HepG2 (cell line): ENCODE measurements around the gene CENPB. TPM values are rescaled to one million over a fixed set of nuclear protein-coding genes. Genes with fewer than 3 reads are reported as not detected.

Experiments
- CBX1 ChIP-seq: IDR thresholded peaks from one replicate; pipeline ENCODE4 v1.6.1; 2016; ENCODE audit warnings: antibody characterized with exemption, low read depth
- JDP2 ChIP-seq: sonication (generic); formaldehyde crosslinking; IDR thresholded peaks from 2 replicates; pipeline ENCODE4 v1.8.1; 2022; ENCODE audit warnings: missing genetic modification reagents, borderline replicate concordance
- KLF15 ChIP-seq: sonication (generic); formaldehyde crosslinking; IDR thresholded peaks from 2 replicates; pipeline ENCODE4 v1.8.1; 2023; ENCODE audit warnings: borderline replicate concordance, mild to moderate bottlenecking, inconsistent platforms, missing genetic modification reagents, mixed read lengths
- MNT ChIP-seq: fragments of 450-650 bp; IDR thresholded peaks from 2 replicates; pipeline ENCODE4 v1.6.1; 2016
- PREB ChIP-seq: sonication (generic); formaldehyde crosslinking; IDR thresholded peaks from 2 replicates; pipeline ENCODE4 v1.4.0; 2020; ENCODE audit warnings: missing genetic modification reagents
- PRPF4 ChIP-seq: fragments of 200-400 bp; formaldehyde crosslinking; IDR thresholded peaks from 2 replicates; pipeline ENCODE4 v1.6.1; 2016; ENCODE audit warnings: low read length, low read depth; ENCODE audit not compliant: poor library complexity, severe bottlenecking
- RELA ChIP-seq: sonication (generic); formaldehyde crosslinking; IDR thresholded peaks from 2 replicates; pipeline ENCODE4 v1.4.0; 2020; ENCODE audit warnings: missing genetic modification reagents
- TAF1 ChIP-seq: sonication (generic); formaldehyde crosslinking; IDR thresholded peaks from 2 replicates; pipeline ENCODE4 v1.4.0; 2020; ENCODE audit warnings: missing genetic modification reagents
- TAF15 ChIP-seq: fragments of 200-400 bp; formaldehyde crosslinking; IDR thresholded peaks from one replicate; pipeline ENCODE4 v1.6.1; 2018; ENCODE audit warnings: mild to moderate bottlenecking, low read depth, low read length; ENCODE audit not compliant: poor library complexity, severe bottlenecking
- U2AF1 ChIP-seq: fragments of 200-400 bp; formaldehyde crosslinking; optimal IDR thresholded peaks from 2 replicates; pipeline ENCODE3; 2017; ENCODE audit warnings: mild to moderate bottlenecking, low read depth, low read length
- ZNF143 ChIP-seq: sonication (generic); formaldehyde crosslinking; IDR thresholded peaks from 2 replicates; pipeline ENCODE4 v1.4.0; 2020; ENCODE audit warnings: missing genetic modification reagents
- ZNF18 ChIP-seq: sonication (generic); formaldehyde crosslinking; IDR thresholded peaks from 2 replicates; pipeline ENCODE4 v1.8.0; 2022; ENCODE audit warnings: mild to moderate bottlenecking, missing genetic modification reagents; ENCODE audit not compliant: insufficient replicate concordance
- ZNF234 ChIP-seq: sonication (generic); formaldehyde crosslinking; conservative IDR thresholded peaks from 2 replicates; pipeline ENCODE4 v1.5.1; 2020; ENCODE audit warnings: mild to moderate bottlenecking, missing genetic modification reagents
- ZNF292 ChIP-seq: sonication (generic); formaldehyde crosslinking; IDR thresholded peaks from 2 replicates; pipeline ENCODE4 v1.8.1; 2022; ENCODE audit warnings: mild to moderate bottlenecking, low read depth, missing genetic modification reagents, borderline replicate concordance
- ZNF337 ChIP-seq: sonication (generic); formaldehyde crosslinking; IDR thresholded peaks from 2 replicates; pipeline ENCODE4 v1.5.1; 2020; ENCODE audit warnings: missing genetic modification reagents, low read depth, mild to moderate bottlenecking, borderline replicate concordance
- ZNF550 ChIP-seq: sonication (generic); formaldehyde crosslinking; IDR thresholded peaks from 2 replicates; pipeline ENCODE4 v1.4.0; 2020; ENCODE audit warnings: mild to moderate bottlenecking, missing genetic modification reagents, borderline replicate concordance
- ZNF567 ChIP-seq: sonication (generic); formaldehyde crosslinking; IDR thresholded peaks from 2 replicates; pipeline ENCODE4 v1.8.1; 2023; ENCODE audit warnings: mild to moderate bottlenecking, missing genetic modification reagents, borderline replicate concordance
- ZNF616 ChIP-seq: sonication (generic); formaldehyde crosslinking; IDR thresholded peaks from 2 replicates; pipeline ENCODE4 v1.5.0; 2020; ENCODE audit warnings: low read depth, mild to moderate bottlenecking, missing genetic modification reagents
- ZNF768 ChIP-seq: sonication (generic); formaldehyde crosslinking; IDR thresholded peaks from 2 replicates; pipeline ENCODE4 v1.4.0; 2020; ENCODE audit warnings: missing genetic modification reagents
- polyA plus RNA-seq, 8 experiments: library from polyadenylated mRNA; depleted of rRNA in 3 of 8; stranded (reverse) in 7 of 8; unstranded in 1 of 8; fragments of >200 nt; fragmentation: Illumina TruSeq in 4 of 8; extraction: Trizol in 4 of 8; gene quantifications; 2 replicates each; pipeline versions ENCODE4 v1.2.1 to v1.2.3, GENCODE V29; 2011 to 2016; ENCODE audit warnings: low read depth in 4 of 8, missing spikeins in 1 of 8, mixed read lengths in 1 of 8; ENCODE audit not compliant: insufficient read depth in 1 of 8
- total RNA-seq, 5 experiments: library from RNA; depleted of rRNA; stranded (reverse); fragments of >200 nt; fragmentation: Illumina TruSeq; extraction: Trizol; gene quantifications; 2 replicates each; pipeline ENCODE4 v1.2.3, GENCODE V29; 2016; ENCODE audit warnings: low read depth in 1 of 5
- TF ChIP-seq, protein P1 (sequence below): sonication (generic); formaldehyde crosslinking; IDR thresholded peaks from 2 replicates; pipeline ENCODE4 v1.5.0; 2020; ENCODE audit warnings: missing genetic modification reagents
- TF ChIP-seq, protein P2 (sequence below): sonication (generic); formaldehyde crosslinking; IDR thresholded peaks from 2 replicates; pipeline ENCODE4 v1.5.0; 2020; ENCODE audit warnings: mild to moderate bottlenecking, missing genetic modification reagents

CENPB gene
- total and polyA plus RNA-seq, 2 of the 13 experiments (the other 11 are each of a cell fraction or from before 2014, with no cell fraction given) = 10.4 to 54.5 TPM

DNA sequence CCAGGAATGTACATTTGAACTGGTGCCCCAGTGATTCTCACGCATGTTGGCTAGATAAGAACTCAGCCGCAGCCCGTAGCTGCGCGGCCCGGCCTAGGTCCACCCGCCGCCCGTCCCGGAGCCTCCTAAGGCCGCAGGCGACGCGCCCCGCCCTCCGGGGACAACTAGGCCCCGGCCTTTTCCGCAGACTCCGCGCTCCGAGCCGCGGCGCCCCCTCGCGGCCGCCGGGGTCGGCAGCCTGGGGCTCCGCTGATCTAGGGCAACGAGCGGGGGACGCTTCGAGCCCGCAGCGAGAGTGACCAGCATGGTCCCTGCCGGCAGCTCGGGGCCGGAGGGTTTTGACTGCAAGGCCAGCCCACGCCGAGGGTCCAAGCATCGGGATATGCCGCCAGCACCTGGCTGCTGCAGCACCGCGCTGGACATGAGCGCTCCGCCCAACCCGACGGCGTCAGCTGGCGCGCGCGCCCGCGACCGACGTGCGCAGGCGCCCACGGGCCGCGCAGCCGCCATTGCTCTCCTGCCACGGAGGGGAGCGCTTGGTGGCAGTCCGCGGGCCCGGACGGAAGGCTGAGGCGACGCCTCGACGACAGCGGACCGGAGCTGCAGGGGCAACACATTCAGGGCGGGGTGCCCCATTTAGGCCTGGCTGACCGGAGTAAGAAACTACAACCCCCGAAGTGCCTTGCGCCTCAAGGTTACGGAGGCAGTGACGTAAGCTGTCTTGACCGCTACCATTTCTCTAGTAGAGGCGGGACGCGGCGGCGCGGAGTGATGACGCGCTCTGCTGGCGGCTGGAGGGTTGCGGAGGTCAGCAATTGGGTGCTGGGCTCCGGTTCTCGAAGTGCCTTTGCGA is 33.7 kb upstream of the CENPB start, which contains the start of gene AP5S1 (continued):
- peak; percentile 83; the same call in 1 of the 2 replicates for TF ChIP-seq ZNF567 (CRISPR knock-in tag)
- TF ChIP-seq ZNF292 (CRISPR knock-in tag) = no peak
- TF ChIP-seq ZNF616 (CRISPR knock-in tag) = peak; percentile 96; the same call in 1 of the 2 replicates
- no peak; the same call in 1 of the 2 replicates for TF ChIP-seq ZNF337
- TF ChIP-seq ZNF143 (CRISPR knock-in tag) = peak; percentile 96
- peak; percentile 97 for TF ChIP-seq ZNF550 (CRISPR knock-in tag)
- TF ChIP-seq ZNF18 = peak; percentile 78
- peak; percentile 99 for TF ChIP-seq ZNF234 (CRISPR knock-in tag)
- TF ChIP-seq MNT = 0 out of 2 replicates have a peak, but pooled peaks have one; percentile 11
- TF ChIP-seq, protein P1, sequence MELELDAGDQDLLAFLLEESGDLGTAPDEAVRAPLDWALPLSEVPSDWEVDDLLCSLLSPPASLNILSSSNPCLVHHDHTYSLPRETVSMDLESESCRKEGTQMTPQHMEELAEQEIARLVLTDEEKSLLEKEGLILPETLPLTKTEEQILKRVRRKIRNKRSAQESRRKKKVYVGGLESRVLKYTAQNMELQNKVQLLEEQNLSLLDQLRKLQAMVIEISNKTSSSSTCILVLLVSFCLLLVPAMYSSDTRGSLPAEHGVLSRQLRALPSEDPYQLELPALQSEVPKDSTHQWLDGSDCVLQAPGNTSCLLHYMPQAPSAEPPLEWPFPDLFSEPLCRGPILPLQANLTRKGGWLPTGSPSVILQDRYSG (CRISPR knock-in tag) = peak; percentile 98
- TF ChIP-seq U2AF1 = peak; percentile 72
- peak; percentile 63 for TF ChIP-seq CBX1
- TF ChIP-seq ZNF768 (CRISPR knock-in tag) = peak; percentile 83
- TF ChIP-seq TAF1 = peak; percentile 94
- TF ChIP-seq TAF15 = peak; percentile 94
- TF ChIP-seq PRPF4 = peak; percentile 63
- peak; percentile 94 for TF ChIP-seq KLF15 (CRISPR knock-in tag)
- peak; percentile 86 for TF ChIP-seq JDP2
- TF ChIP-seq RELA (CRISPR knock-in tag) = peak; percentile 93
- TF ChIP-seq PREB = peak; percentile 92
- TF ChIP-seq, protein P2, sequence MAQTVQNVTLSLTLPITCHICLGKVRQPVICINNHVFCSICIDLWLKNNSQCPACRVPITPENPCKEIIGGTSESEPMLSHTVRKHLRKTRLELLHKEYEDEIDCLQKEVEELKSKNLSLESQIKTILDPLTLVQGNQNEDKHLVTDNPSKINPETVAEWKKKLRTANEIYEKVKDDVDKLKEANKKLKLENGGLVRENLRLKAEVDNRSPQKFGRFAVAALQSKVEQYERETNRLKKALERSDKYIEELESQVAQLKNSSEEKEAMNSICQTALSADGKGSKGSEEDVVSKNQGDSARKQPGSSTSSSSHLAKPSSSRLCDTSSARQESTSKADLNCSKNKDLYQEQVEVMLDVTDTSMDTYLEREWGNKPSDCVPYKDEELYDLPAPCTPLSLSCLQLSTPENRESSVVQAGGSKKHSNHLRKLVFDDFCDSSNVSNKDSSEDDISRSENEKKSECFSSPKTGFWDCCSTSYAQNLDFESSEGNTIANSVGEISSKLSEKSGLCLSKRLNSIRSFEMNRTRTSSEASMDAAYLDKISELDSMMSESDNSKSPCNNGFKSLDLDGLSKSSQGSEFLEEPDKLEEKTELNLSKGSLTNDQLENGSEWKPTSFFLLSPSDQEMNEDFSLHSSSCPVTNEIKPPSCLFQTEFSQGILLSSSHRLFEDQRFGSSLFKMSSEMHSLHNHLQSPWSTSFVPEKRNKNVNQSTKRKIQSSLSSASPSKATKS (CRISPR knock-in tag) = no peak; the same call in 1 of the 2 replicates
